Measurements from ENCODE around the gene SETD7.

Gene SETD7

DNA sequence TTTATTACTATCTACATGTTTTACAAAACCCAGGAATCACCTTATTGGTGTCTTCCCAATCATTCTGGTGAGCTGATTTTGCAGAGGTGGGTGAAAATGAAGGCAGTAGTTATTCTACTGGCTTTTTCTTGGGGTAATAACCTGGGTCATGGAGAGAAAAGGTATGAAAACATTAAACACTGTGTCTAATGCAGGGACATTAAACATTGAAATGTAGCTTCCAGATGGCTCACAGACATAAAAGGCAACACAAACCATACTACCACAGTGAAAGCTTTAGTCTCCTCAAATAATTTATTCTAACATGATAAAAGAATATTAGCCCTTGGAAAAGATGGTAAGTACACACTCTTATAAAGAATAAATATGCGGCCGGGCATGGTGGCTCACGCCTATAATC lies 8.0 kb downstream of the SETD7 start:
- H3K27ac ChIP-seq (ENCODE audit: low read depth, low read length) = no peak overlapping the region
- H3K36me3 ChIP-seq (ENCODE audit: insufficient read depth, low read length) = peaks cover 7% of the 10 kb centered on the region
- H3K4me3 ChIP-seq (ENCODE audit: low read depth, low read length) = no peak overlapping the region
- H2AFZ ChIP-seq (ENCODE audit: low read length, unreplicated experiment) = no peak overlapping the region
- H3K27me3 ChIP-seq (ENCODE audit: insufficient read depth, low read length) = no peaks in the 10 kb centered on the region
- peaks cover 25% of the 10 kb centered on the region for H3K4me1 ChIP-seq (ENCODE audit: control insufficient read depth, insufficient read depth, low read length, unreplicated experiment)
- H3K79me2 ChIP-seq (ENCODE audit: control insufficient read depth, insufficient read depth, low read length, unreplicated experiment) = peaks cover 62% of the 10 kb centered on the region

DNA sequence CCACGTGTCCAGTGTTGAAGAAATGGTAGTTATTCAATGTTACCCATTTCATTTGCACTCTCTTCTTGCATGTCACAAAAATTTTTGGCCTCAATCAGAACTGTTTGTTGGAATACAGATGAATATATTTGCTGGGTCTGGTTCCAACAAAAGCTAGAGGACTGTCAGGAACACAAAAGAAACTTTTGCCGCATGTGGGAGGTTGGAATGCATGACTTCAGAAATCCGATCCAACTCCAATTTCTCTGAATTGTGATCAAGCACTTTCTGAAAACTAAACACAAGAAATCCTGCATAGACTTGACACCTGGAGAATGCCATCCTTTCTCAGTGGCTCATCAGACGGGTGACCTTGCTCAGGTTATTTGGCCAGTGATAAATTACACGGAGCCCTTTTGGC lies 15.4 kb downstream of the SETD7 start:
- no peak overlapping the region for H3K4me3 ChIP-seq (ENCODE audit: low read depth, low read length)
- no peaks in the 10 kb centered on the region for H3K4me1 ChIP-seq (ENCODE audit: control insufficient read depth, insufficient read depth, low read length, unreplicated experiment)
- H2AFZ ChIP-seq (ENCODE audit: low read length, unreplicated experiment) = no peak overlapping the region
- H3K79me2 ChIP-seq (ENCODE audit: control insufficient read depth, insufficient read depth, low read length, unreplicated experiment) = peaks cover 19% of the 10 kb centered on the region
- H3K27ac ChIP-seq (ENCODE audit: low read depth, low read length) = no peak overlapping the region
- H3K36me3 ChIP-seq (ENCODE audit: insufficient read depth, low read length) = peaks cover 18% of the 10 kb centered on the region
- H3K27me3 ChIP-seq (ENCODE audit: insufficient read depth, low read length) = no peaks in the 10 kb centered on the region

DNA sequence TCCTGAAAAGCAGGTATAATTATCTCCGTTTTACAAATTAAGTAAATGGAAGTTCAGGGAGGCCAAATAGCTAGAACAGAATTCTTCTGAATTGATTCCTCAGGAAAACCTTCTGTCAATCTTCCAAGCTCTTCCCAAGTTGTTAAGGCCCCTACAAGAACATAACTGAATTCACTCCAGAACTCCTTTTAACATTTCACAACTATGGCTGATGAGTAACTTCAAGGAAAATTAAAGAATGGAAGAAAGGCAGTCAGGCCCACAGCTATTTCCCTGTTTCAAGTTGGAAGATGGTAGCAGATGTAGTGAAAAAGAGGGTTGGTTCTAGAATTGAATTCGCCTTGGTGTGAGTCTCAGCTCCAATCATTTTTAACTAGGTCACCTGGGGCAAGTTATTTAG lies 15.9 kb downstream of the SETD7 start:
- H3K4me3 ChIP-seq (ENCODE audit: low read depth, low read length) = no peak overlapping the region
- H3K27ac ChIP-seq (ENCODE audit: low read depth, low read length) = no peak overlapping the region
- H3K79me2 ChIP-seq (ENCODE audit: control insufficient read depth, insufficient read depth, low read length, unreplicated experiment) = peaks cover 19% of the 10 kb centered on the region
- H3K36me3 ChIP-seq (ENCODE audit: insufficient read depth, low read length) = peaks cover 18% of the 10 kb centered on the region
- H3K4me1 ChIP-seq (ENCODE audit: control insufficient read depth, insufficient read depth, low read length, unreplicated experiment) = no peaks in the 10 kb centered on the region
- H3K27me3 ChIP-seq (ENCODE audit: insufficient read depth, low read length) = no peaks in the 10 kb centered on the region
- no peak overlapping the region for H2AFZ ChIP-seq (ENCODE audit: low read length, unreplicated experiment)

DNA sequence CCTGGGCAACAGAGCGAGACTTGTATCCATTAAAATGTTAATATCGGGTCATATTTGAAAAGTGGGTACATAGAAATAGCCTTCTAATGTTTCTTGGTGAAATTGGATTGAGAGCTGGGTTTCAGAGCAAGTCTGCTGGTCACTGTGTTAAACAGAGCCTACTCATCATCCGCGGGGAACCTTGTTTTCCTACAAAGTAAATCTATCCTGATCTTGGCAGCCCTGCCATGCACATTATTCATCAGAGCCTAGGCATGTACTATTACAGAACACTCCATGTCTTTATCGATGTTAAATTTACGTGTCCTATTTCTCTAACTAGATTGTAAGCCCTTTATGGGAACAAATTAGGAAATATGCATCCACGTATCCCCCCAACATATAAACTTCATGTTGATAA lies 18.7 kb downstream of the SETD7 start:
- no peak overlapping the region for H3K4me3 ChIP-seq (ENCODE audit: low read depth, low read length)
- 0 out of 2 replicates have a peak, but pooled peaks cover 9% of the 10 kb centered on the region for H3K36me3 ChIP-seq (ENCODE audit: insufficient read depth, low read length)
- no peak overlapping the region for H3K27ac ChIP-seq (ENCODE audit: low read depth, low read length)
- H3K4me1 ChIP-seq (ENCODE audit: control insufficient read depth, insufficient read depth, low read length, unreplicated experiment) = no peaks in the 10 kb centered on the region
- H3K79me2 ChIP-seq (ENCODE audit: control insufficient read depth, insufficient read depth, low read length, unreplicated experiment) = peaks cover 12% of the 10 kb centered on the region
- H3K27me3 ChIP-seq (ENCODE audit: insufficient read depth, low read length) = no peaks in the 10 kb centered on the region
- H2AFZ ChIP-seq (ENCODE audit: low read length, unreplicated experiment) = no peak overlapping the region

DNA sequence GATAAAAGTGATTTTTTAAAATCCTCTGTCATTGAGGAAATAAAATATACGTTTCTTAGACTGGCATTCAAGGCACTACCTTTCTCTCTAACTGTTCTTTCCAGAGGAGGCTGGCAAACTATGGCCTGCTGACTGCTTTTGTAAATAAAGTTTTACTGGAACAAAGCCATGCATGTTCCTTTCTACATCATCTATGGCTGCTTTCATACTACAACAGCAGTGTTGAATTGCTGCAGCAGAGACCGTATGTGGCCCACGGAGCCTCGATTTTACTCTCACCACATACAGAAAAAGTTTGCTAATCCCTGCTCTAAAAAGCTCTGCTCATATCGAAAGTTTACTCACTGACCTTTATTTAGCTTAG lies 20.2 kb downstream of the SETD7 start:
- no peaks in the 10 kb centered on the region for H3K27me3 ChIP-seq (ENCODE audit: insufficient read depth, low read length)
- no peaks in the 10 kb centered on the region for H3K4me1 ChIP-seq (ENCODE audit: control insufficient read depth, insufficient read depth, low read length, unreplicated experiment)
- H2AFZ ChIP-seq (ENCODE audit: low read length, unreplicated experiment) = no peak overlapping the region
- H3K36me3 ChIP-seq (ENCODE audit: insufficient read depth, low read length) = 0 out of 2 replicates have a peak, but pooled peaks cover 6% of the 10 kb centered on the region
- H3K4me3 ChIP-seq (ENCODE audit: low read depth, low read length) = no peak overlapping the region
- peaks cover 9% of the 10 kb centered on the region for H3K79me2 ChIP-seq (ENCODE audit: control insufficient read depth, insufficient read depth, low read length, unreplicated experiment)
- no peak overlapping the region for H3K27ac ChIP-seq (ENCODE audit: low read depth, low read length)

DNA sequence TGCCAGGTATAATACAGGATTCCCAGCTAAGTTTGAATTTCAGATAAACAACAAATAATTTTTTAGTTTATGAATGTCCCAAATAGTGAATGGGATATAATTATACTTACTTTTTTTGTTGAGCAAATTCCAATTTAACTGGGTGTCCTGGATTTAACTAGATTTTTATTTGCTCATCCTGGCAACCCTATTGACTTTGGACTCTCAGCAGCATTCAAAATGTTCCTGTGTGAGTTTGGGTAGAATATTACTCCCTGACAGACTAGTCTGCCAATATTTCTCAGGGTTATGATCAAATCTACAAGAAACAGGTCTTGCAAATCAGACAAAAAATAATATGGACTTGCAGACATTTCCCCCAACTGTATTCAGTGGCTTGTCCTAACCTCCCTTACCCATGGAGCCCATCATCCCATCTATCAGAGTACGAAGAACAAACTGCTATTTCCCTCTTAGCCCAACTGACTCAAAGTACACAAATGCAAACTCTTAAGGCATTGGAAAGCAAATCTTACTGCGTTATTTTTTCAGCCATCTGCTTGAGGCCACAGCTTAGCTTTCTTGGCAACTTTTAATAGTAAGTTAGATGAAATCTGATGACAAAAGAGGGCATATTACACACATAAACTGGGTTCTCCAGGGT lies 20.7 kb downstream of the SETD7 start:
- no peaks in the 10 kb centered on the region for H3K27me3 ChIP-seq (ENCODE audit: insufficient read depth, low read length)
- H3K4me1 ChIP-seq (ENCODE audit: control insufficient read depth, insufficient read depth, low read length, unreplicated experiment) = no peaks in the 10 kb centered on the region
- H2AFZ ChIP-seq (ENCODE audit: low read length, unreplicated experiment) = no peak overlapping the region
- H3K79me2 ChIP-seq (ENCODE audit: control insufficient read depth, insufficient read depth, low read length, unreplicated experiment) = peaks cover 4% of the 10 kb centered on the region
- 0 out of 2 replicates have a peak, but pooled peaks cover 2% of the 10 kb centered on the region for H3K36me3 ChIP-seq (ENCODE audit: insufficient read depth, low read length)
- H3K27ac ChIP-seq (ENCODE audit: low read depth, low read length) = no peak overlapping the region
- H3K4me3 ChIP-seq (ENCODE audit: low read depth, low read length) = no peak overlapping the region

DNA sequence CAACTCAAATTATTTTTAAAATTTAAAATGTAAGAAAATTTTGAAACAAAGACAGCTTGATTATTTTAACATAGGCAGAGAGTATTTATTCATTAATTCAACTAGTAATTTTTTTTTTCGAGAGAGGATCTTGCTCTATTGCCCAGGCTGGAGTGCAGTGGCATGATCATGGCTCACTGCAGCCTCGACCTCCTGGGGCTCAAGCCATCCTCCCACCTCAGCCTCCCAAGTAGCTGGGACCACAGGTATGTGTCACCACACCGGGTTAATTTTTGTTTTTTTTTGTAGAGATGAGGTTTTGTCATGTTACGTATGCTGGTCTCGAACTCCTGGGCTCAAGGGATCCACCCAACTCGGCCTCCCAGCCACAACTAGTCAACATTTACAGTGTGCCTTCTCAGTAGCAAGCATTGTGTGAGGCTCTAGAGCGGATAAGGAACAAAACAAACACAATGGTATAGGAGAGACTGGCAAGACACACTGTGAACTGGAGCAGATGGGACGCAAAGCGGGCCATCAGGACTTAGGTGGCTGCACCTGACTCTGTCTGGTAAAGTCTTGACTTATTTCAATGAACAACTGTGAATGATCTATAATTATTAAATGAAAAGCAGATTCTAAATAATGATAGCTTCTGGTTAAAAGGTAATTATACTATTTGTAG lies 21.6 kb downstream of the SETD7 start:
- Histone ChIP-seq H3K27ac (ENCODE audit: low read depth, low read length) (no peak overlapping the region), H3K27me3 (ENCODE audit: insufficient read depth, low read length) (no peaks in the 10 kb centered on the region), H2AFZ (ENCODE audit: low read length, unreplicated experiment) (no peak overlapping the region), H3K4me3 (ENCODE audit: low read depth, low read length) (no peak overlapping the region), H3K4me1 (ENCODE audit: control insufficient read depth, insufficient read depth, low read length, unreplicated experiment) (no peaks in the 10 kb centered on the region), H3K79me2 (ENCODE audit: control insufficient read depth, insufficient read depth, low read length, unreplicated experiment) (no peaks in the 10 kb centered on the region), H3K36me3 (ENCODE audit: insufficient read depth, low read length) (no peaks in the 10 kb centered on the region)

DNA sequence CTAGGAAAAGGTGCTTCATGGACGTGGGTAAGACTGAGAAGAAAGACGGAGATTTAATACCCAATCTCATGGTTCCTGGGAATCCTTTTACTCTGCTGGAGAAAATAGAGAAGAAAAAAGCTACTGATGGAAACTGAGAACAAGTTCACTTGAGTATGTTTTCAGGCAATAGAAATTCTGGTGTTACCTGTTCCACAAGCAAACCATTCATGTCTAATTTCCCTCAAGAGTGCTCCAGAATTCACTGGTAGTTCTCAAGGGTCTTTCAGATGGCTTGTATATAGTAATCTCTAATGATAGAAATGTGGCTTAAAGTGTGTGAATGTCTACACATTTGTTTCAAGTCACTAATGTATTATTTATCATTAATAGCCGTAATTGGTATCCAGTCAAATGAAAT lies 22.5 kb downstream of the SETD7 start:
- H3K4me3 ChIP-seq (ENCODE audit: low read depth, low read length) = no peak overlapping the region
- no peaks in the 10 kb centered on the region for H3K4me1 ChIP-seq (ENCODE audit: control insufficient read depth, insufficient read depth, low read length, unreplicated experiment)
- no peak overlapping the region for H2AFZ ChIP-seq (ENCODE audit: low read length, unreplicated experiment)
- H3K79me2 ChIP-seq (ENCODE audit: control insufficient read depth, insufficient read depth, low read length, unreplicated experiment) = no peaks in the 10 kb centered on the region
- no peaks in the 10 kb centered on the region for H3K36me3 ChIP-seq (ENCODE audit: insufficient read depth, low read length)
- no peaks in the 10 kb centered on the region for H3K27me3 ChIP-seq (ENCODE audit: insufficient read depth, low read length)
- no peak overlapping the region for H3K27ac ChIP-seq (ENCODE audit: low read depth, low read length)

DNA sequence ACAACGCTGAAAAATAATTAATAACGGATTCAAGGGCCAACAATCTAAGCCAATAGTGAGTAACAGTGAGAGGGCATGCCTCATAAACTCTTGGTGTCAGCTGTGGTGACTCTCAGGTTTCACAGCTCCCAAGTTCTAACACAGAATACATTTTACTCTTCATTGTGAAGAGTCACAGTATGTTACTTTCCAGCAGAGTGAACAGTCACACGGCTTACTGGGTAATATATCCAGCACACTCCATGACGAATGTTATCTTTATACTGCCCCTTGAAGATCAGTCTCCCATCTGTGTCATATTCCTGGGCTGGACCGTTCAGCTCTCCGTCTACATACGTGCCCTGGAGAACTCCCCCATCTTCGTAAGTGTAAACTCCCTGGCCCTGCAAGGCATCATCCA lies 23.1 kb downstream of the SETD7 start:
- Histone ChIP-seq H3K27ac (ENCODE audit: low read depth, low read length) (no peak overlapping the region), H3K27me3 (ENCODE audit: insufficient read depth, low read length) (no peaks in the 10 kb centered on the region), H3K4me1 (ENCODE audit: control insufficient read depth, insufficient read depth, low read length, unreplicated experiment) (no peaks in the 10 kb centered on the region), H3K79me2 (ENCODE audit: control insufficient read depth, insufficient read depth, low read length, unreplicated experiment) (no peaks in the 10 kb centered on the region), H3K36me3 (ENCODE audit: insufficient read depth, low read length) (peaks cover 2% of the 10 kb centered on the region; the same call in 1 of the 2 replicates), H3K4me3 (ENCODE audit: low read depth, low read length) (no peak overlapping the region), H2AFZ (ENCODE audit: low read length, unreplicated experiment) (no peak overlapping the region)

DNA sequence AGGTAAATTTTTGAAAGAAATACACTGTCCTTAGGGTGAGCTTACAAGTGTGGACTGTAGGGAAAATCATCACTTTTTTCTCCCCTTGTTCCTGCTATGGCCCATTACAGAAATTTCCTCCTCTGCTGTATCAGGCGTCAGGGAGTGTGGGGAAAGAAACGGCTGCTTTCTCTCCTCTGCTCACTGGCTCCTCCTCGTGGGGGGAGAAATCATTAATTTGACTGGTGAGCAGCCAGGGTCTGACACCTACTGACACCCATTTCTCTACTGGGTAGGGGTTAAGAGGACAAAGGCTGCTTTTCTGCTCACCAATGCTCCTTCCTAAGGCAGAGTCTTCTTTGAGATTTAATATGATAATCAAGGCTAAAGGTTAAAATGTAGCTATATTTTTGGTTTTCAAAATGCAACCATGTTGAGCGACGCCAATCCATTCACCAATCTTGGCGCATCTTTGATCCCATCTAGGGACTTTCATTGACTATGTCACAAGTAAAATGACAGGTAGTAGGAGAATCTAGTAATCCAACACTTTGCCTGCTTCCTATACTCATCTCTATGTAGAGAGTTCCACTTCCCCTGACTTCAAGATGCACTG lies 25.1 kb downstream of the SETD7 start:
- H3K79me2 ChIP-seq (ENCODE audit: control insufficient read depth, insufficient read depth, low read length, unreplicated experiment) = no peaks in the 10 kb centered on the region
- H3K27me3 ChIP-seq (ENCODE audit: insufficient read depth, low read length) = no peaks in the 10 kb centered on the region
- H3K27ac ChIP-seq (ENCODE audit: low read depth, low read length) = no peak overlapping the region
- no peak overlapping the region for H2AFZ ChIP-seq (ENCODE audit: low read length, unreplicated experiment)
- peaks cover 8% of the 10 kb centered on the region; the same call in 1 of the 2 replicates for H3K36me3 ChIP-seq (ENCODE audit: insufficient read depth, low read length)
- H3K4me3 ChIP-seq (ENCODE audit: low read depth, low read length) = no peak overlapping the region
- no peaks in the 10 kb centered on the region for H3K4me1 ChIP-seq (ENCODE audit: control insufficient read depth, insufficient read depth, low read length, unreplicated experiment)
